HCT116 (cell line): ENCODE measurements around the gene NSMF.

Experiments used
- ELF1 ChIP-seq: IDR thresholded peaks from 2 replicates; pipeline ENCODE4 v1.6.1; 2012; ENCODE audit warnings: low read depth, borderline replicate concordance
- JUND ChIP-seq: IDR thresholded peaks from 2 replicates; pipeline ENCODE4 v1.6.1; 2012
- RAD21 ChIP-seq: IDR thresholded peaks from 2 replicates; pipeline ENCODE4 v1.6.1; 2012; ENCODE audit warnings: low read depth, mild to moderate bottlenecking
- SIN3A ChIP-seq: IDR thresholded peaks from 2 replicates; pipeline ENCODE4 v1.6.1; 2012; ENCODE audit warnings: low read depth
- SRF ChIP-seq: IDR thresholded peaks from 2 replicates; pipeline ENCODE4 v1.6.1; 2012; ENCODE audit warnings: low read depth
- ZNF274 ChIP-seq: fragments of 200-500 bp; sonication (Bioruptor generic); IDR thresholded peaks from 2 replicates; pipeline ENCODE4 v1.6.1; 2014; ENCODE audit warnings: mild to moderate bottlenecking, low read depth, low read length, inconsistent platforms
- TF ChIP-seq, protein P1 (sequence below), 3 experiments: fragments of 200-600 bp in 1 of 3; sonication (generic) in 1 of 3; IDR thresholded peaks in 2 of 3; conservative IDR thresholded peaks in 1 of 3; 2 replicates each; pipeline ENCODE4 v1.5.1; 2012 to 2017; ENCODE audit warnings: low read depth in 2 of 3, low read length in 2 of 3, antibody characterized with exemption in 1 of 3, borderline replicate concordance in 1 of 3, control low read depth in 1 of 3, mild to moderate bottlenecking in 1 of 3, mixed read lengths in 1 of 3, mixed run types in 1 of 3, moderate library complexity in 1 of 3; ENCODE audit not compliant: insufficient read depth in 1 of 3
- TF ChIP-seq, protein P2 (sequence below): IDR thresholded peaks from 2 replicates; pipeline ENCODE4 v1.6.1; 2012
- TF ChIP-seq, protein P3 (sequence below): IDR thresholded peaks from 2 replicates; pipeline ENCODE4 v1.6.1; 2012; ENCODE audit warnings: low read depth

DNA sequence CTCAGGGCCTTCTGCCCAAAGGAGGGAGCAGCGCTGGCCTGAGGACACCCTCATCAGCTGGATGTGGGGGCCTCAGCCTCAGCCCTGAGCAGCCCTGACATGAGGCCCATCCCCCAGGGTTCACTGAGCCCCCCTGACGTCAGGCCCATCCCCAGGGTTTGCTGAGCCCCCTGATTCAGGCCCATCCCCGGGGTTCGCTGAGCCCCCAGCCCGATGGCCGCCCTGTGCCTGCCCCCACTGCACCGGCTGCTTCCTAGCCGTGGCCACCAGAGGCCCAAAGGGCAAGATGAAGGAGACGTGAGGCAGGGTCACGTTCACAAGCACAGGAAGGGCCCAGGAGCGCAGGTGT lies 19.5 kb upstream of the NSMF start:
- TF ChIP-seq, protein P1, sequence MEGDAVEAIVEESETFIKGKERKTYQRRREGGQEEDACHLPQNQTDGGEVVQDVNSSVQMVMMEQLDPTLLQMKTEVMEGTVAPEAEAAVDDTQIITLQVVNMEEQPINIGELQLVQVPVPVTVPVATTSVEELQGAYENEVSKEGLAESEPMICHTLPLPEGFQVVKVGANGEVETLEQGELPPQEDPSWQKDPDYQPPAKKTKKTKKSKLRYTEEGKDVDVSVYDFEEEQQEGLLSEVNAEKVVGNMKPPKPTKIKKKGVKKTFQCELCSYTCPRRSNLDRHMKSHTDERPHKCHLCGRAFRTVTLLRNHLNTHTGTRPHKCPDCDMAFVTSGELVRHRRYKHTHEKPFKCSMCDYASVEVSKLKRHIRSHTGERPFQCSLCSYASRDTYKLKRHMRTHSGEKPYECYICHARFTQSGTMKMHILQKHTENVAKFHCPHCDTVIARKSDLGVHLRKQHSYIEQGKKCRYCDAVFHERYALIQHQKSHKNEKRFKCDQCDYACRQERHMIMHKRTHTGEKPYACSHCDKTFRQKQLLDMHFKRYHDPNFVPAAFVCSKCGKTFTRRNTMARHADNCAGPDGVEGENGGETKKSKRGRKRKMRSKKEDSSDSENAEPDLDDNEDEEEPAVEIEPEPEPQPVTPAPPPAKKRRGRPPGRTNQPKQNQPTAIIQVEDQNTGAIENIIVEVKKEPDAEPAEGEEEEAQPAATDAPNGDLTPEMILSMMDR (IDR thresholded peaks at IDR 0.05 in 2 of 3, conservative IDR thresholded peaks at IDR 0.05 in 1 of 3; ENCODE audit: borderline replicate concordance in 1 of 3, insufficient read depth in 1 of 3, low read depth in 2 of 3, low read length in 2 of 3), result no peak
- TF ChIP-seq, protein P2, sequence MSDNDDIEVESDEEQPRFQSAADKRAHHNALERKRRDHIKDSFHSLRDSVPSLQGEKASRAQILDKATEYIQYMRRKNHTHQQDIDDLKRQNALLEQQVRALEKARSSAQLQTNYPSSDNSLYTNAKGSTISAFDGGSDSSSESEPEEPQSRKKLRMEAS, result no peak
- TF ChIP-seq, protein P3, sequence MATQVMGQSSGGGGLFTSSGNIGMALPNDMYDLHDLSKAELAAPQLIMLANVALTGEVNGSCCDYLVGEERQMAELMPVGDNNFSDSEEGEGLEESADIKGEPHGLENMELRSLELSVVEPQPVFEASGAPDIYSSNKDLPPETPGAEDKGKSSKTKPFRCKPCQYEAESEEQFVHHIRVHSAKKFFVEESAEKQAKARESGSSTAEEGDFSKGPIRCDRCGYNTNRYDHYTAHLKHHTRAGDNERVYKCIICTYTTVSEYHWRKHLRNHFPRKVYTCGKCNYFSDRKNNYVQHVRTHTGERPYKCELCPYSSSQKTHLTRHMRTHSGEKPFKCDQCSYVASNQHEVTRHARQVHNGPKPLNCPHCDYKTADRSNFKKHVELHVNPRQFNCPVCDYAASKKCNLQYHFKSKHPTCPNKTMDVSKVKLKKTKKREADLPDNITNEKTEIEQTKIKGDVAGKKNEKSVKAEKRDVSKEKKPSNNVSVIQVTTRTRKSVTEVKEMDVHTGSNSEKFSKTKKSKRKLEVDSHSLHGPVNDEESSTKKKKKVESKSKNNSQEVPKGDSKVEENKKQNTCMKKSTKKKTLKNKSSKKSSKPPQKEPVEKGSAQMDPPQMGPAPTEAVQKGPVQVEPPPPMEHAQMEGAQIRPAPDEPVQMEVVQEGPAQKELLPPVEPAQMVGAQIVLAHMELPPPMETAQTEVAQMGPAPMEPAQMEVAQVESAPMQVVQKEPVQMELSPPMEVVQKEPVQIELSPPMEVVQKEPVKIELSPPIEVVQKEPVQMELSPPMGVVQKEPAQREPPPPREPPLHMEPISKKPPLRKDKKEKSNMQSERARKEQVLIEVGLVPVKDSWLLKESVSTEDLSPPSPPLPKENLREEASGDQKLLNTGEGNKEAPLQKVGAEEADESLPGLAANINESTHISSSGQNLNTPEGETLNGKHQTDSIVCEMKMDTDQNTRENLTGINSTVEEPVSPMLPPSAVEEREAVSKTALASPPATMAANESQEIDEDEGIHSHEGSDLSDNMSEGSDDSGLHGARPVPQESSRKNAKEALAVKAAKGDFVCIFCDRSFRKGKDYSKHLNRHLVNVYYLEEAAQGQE, result no peak
- TF ChIP-seq RAD21 (no peak), ELF1 (no peak), JUND (no peak), ZNF274 (no peak), SRF (no peak), SIN3A (no peak)
